Measurements from ENCODE around the gene C1orf141.
"Not testable (repeated sequence)": the region's sequence is repeated elsewhere in the genome, so short reads cannot be mapped to it uniquely, and the experiment has no call there.

Gene C1orf141

DNA sequence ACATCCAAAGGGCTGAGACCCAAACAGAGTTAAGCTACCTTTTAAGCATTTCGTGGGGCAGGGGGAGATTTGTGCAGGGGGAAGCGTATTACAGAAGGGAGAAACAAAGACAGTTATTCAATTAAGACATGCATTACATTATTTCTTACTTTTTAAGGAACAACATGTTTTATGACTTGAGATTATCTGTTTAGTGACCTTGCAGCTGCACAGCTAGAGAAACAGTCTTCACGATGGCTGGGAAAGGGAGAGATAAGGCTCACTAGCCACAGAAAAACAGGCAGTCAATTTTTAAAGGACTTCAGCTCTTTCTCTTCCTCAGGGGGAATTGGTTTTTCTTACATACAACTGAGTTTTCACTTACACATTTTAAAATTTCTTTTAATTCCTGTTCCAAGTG, 7.1 kb upstream of the C1orf141 start:
- not testable (repeated sequence) for DNase-seq

DNA sequence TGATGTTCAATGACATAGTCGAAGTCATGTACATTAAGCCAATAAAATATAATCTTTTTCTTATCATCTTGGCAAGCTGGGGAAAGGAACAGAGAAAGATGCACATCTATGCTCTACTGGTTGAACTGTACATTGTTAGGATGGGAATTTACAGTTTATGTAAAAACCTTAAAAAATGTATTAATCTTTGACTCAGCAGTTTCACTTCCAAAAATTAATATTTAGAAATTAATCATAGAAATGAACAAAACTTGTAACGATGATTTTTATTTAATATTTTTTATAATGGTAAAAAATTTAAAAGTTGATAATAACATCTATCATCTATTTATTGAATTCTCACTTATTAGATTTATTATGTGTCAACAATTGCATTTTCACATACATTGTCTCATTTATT, 5.7 kb upstream of the C1orf141 start:
- no peak for DNase-seq

DNA sequence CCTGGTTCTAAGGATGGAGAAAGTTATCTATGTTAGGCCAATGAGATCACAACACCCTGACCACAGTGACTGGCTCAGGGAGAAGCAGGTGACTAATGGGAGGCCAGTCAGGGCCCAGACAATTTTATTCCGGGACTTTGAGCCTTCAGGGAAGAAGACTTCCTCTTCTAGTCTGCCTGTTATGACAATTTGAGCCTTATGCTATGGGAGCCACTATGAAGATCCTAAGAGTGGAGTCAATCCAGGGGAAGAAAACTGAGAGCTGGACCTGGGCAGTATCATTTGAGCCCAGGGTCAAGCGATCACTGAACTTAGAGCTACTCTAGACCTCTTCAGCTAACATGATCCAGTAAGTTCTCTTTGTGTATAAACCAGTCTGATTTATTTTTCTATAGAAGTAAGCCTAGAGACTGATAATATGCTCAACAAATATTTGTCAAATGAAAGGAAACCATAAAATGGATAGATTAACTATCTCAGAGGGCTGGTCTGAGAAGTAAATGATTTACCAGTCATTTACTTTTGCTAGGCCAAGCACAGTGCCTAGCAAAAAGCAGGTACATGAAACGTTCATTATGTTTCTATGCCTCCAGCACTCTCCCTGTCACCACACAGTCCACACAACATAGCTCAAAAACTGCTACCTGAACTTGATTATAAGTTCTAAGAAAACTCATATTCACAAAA, 4.2 kb upstream of the C1orf141 start:
- no peak for DNase-seq

DNA sequence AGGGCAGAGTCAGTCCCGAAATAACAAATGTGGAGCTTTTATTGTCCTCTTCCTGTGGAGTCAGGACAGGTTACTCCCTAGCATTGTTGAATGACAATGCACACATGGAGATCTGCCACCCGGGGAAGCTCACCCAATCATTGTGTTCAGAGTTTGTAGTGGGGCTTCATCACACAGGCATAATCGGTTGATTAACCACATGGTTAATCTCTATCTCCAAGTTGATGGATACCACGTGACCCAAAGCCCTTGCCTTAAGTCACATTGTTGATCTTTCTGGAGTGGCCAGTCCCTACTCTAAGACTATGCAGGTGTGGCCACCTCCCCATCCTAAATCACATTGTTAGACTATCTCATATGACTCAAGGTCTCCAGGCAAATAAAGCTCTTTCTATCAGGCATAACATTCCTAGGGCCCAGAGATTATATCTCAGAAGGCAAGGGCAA, 2.6 kb upstream of the C1orf141 start:
- no peak for DNase-seq

DNA sequence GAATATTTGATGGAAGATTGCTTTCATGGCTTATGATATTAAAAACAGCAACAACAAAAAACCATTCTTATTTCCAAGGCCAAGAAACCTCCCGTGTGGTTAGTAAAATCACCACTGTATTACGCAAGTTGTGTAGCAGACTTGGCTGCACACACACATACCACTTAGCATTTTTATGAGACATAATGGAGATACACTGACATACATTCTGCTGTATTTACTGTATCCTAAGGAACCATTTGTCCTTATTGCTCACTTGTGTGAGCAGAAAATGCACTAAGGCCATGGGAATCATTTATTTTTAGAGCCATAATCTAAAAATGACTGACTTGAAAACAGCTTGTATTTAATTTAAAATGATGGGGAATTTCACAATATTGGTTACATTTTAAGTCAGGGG, 584 bp upstream of the C1orf141 start:
- DNase-seq = peak; percentile 35

DNA sequence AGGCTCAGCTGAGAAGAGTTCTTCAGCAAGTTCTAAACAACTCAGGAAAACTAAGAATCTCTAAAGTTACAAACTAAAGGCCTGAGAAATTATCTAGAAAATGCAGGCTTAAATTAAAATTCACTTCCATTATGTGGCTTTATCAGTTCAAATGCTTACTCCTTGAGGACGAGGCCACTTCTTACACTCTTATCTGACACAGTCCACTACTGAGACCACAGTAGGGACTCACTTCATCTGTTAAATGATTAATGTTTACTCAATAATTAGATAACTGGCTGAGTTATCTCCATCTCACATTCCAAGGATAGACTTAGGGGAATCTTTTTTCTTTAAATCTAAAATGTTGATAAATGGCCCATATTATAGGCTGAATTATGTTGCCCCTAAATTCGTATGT, 1.6 kb downstream of the C1orf141 start:
- no peak for DNase-seq

DNA sequence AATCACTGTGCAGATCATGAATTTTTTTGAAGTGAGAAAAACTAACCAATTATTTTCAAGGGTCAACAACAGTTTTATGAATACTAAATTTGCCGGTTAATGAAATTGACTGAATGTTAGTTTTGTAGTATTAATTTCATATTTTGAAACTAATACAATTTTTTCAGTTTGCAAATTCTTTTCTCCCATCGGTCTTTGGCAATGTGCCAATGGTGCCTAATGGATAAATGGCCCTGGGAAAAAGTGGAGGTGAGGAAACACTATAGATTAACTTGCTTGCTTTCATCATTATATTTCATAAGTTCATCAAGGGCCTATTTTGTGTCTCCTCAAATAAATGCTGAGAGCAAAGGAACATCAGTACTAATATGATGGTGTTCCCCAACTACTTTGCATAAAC, 4.1 kb downstream of the C1orf141 start:
- no peak for DNase-seq

DNA sequence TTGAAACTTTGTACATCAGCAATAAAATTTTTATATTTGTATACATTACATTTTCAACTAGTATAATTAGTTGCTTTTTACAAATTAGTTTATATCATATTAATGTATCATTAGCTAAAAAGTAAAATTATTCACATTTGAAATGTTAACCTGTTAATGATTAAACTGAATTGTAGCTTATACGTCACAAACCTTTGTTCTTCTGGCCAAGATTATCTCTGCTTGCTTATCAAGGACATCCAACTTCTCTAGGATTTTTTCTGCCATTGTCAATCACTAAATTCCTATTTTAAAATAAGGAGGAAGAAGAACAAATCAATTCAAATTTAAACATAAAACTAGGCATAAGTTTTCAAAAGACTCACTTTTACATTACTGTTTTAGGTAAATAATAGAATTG, 7.8 kb downstream of the C1orf141 start:
- DNase-seq = no peak

DNA sequence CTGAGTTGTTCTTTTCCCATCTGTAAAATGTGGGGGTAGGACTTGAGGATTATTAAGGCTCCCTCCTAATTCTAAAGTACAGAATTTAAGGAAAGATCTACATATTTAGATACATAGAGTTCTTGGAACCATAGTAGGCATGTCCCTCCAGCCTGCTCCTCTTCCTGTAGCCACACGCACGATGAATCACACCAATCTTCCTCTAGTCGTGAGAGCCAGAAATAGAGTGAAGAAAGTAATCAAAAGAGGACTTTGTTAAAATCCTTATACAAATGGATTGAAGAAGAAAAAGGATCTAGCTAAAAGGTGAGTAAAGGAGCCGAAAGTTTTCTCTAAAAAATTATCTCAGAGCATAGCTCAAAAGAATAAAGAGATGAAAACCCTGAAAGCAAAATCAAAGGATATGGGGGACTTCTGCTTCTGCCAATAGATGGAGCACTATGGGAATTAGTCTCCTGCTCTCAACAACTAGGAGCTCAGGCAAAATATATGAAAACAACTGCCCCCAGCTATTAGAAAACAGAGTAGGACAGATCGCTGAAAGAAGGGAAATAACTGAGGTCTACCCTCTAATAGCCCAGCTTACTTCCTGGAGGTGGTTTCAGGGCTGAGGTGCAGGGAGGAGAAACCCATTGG, 8.5 kb downstream of the C1orf141 start:
- DNase-seq = no peak

DNA sequence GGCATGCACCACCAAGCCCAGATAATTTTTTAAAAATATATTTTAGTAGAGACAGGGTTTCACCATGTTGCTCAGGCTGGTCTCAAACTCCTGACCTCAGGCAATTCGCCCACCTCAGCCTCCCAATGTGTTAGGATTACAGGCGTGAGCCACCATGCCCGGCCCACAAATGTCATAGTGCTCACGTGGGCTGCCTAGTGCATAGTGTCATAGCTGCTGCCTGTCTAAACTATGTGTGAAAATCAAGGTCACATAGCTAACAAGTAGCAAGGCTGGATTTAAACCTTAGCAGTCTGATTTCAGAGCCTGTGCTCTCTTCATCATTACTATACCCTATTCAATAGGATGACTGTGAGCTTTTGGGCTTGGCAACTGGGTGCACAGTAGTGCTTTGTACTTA, 10.3 kb downstream of the C1orf141 start:
- DNase-seq = no peak

DNA sequence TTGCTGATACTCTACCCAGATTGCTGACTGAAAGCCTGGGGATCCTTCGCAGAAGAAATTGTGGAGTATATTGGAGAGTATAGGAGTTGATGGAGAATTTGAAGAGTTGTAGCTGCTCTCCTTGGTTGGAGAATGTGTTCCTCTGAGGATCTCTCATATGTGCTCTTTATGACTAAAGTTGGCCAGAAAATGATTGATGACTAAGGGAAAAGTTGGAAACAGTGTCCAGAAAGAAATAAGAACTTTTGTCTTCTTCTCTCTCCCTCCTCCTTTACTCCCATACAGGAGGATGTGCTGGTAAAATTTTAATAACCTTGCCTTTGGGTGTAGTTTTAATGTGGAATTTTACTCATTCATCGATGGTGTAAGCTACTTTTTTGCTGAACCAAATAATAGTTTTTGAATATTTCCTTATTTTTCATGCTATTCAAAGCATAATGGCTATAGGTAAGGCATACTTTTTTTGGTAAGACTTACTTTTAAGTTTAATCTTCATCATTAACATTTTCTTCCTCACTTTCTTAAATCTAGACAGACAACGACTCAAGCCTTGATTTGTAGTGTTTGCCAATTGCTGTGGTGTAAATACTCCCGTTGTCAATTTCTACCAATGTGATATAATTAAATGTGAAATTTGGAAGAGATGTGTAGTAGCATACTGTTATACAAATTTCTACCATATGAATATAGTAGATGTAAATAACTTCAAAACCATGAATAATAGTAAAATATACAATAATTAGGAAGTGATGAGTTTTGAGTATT, 13.7 kb downstream of the C1orf141 start:
- no peak for DNase-seq

DNA sequence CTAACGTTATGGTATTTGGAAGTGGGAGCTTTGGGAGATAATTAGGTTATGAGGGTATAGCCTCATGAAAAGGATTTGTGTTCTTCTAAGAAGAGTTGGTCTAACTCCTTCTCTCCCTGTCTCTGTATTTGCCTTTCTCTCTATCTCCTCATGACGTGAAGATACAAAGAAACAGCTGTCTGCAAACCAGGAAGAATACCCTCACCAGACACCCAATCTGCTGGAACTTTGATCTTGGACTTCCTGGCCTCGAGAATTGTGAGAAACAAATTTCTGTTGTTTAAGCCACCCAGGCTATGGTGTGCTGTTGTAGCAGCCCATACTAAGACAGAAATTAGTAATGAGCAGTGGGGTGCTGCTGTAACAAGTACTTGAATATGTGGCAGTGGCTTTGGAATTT, 16.1 kb downstream of the C1orf141 start:
- DNase-seq = no peak

DNA sequence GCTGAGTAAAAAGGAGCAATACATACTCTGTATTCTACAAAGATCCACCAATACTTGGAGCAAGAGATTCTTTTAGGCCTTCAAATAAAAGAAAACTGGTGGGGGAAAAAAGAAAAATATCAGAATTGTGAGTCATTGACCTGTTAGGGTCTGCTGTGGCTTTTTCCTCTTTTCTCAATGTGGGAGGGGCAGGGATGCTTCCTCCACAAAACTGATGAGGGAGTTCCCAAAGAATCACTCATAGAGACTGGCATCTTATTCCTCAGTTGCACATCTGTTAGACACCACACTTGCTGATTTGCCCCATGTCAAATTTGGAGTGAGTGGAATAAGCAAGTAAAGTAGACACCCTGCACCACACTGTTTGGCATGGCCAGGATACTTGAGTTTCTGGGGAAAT, 16.6 kb downstream of the C1orf141 start:
- DNase-seq = no peak

DNA sequence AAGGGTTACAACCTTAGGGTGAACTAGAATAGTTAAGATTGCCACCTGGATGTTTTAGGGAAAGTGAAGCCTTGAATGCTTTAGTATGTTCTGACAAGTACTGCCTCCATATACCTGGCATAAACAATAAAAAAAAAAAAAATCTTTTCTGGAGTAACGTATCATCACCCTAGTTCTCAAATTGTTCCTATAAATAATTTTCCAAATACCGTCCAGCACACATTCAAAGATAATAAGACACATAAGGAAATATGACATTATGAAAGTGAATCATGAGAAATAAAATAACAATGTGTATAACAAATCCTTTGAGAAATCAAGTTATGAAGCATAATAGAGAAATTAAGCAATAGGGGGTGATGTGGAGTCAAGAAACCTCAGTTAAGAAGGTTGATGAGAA, 20.6 kb downstream of the C1orf141 start:
- DNase-seq = no peak

DNA sequence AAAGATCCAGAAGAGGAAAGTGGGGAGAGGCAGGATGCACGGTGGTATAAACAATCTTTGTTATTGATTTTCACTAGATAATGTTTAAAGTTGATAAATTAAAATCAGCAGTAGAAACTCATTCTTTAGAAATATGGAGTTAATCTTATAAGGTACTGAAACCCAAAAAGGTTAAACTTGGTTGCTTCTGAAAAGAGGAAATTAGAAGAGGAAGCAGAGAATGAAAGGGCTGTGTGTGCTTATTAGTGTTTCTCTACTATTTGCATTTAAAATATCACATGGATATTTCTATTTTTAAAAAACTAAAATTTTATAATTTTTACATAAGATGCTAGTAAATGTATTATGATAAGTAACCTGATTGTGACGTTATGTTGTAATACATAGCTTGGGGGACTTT, 24.4 kb downstream of the C1orf141 start:
- DNase-seq = no peak

DNA sequence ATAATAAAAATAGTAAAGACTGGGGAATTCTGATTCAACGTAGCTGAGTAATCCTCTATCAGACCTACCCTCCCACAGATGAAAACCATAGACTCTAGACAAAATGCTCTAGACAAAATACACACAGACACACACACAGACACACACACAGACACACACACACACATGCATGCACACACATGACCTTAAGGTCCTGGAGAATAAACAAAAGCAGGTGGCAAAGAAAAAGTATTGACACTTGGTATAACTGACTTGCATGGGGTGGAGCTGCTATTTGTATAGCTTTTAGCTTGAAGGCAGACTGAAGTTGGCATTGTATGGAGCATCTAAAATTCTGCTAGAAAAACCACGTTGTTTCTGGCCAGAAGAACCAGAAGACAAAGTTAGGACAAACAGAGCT, 29.3 kb downstream of the C1orf141 start:
- DNase-seq = no peak

DNA sequence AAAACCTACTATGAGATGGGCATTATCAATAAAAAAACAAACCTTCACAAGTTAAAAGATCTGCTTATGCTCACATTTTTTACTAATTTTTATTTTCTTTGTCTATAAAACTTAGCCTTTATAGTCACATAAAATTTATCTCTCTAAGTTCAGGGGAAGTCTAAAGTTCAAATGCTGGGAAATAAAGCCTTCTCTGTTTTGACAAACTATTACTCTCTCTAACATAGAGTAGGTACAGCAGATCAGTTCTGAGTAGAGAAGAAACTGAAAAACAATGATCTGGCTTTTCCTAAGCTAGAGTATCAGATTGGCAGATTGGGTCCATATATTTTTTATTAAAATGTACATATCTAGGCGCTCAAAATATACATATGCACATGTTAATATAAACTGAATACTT, 31.2 kb downstream of the C1orf141 start:
- no peak for DNase-seq

DNA sequence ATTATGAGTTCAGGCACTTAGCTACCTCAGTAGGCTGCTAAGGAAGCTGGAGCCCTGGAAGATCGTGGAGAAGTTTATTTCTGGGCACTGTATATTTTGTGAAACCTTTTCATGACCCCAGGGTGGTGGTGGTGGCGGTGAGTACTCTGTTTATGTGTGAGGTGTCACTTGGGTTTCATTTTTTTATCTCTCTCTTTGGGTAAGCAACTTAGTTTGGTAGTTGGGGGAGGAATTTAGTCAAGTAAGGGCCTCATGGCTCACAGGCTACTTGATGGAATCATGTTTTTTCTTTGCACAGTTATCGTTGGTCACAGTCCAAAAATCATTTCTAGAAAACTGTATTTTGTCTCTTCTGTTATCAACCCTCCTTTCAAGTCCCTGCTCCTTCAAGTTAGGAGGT, 33.9 kb downstream of the C1orf141 start:
- DNase-seq = no peak

DNA sequence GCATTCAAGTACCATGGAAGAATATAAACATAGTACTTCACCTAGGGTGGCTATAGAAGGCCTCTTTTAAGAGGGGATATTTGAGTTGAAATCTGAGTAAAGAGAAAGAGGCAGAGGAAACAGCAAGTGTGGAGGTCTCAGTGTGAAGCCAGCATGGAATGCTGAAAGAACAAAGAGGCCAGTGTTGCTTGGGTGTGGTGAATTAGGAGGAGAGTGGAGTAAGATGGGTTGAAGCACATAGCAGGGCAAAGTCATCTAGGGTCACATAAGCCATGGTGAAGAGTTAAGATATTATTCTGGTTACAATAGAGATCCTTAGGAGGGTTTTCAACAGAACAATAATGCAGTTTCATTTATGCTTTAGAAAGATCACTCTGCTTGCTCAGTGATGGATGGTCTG, 37.5 kb downstream of the C1orf141 start:
- DNase-seq = no peak

DNA sequence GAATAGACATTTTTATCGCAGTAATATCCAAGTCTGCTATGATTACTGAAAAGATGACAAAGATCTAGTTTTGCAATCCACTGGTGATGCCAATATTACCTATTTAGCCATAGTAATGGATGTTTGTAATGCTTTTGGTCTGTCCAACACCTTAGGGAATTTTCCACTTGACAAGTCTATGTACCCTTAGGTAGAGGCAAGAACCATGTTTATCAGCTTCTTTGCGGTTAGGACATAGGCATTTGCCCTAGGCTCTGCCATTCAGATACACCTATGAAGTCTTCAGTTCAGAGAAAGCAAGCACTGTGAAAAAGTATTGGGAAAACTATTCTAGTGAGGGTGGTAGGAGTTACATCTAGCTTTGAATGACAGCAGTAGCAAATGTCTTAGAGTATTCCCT, 40.6 kb downstream of the C1orf141 start:
- no peak for DNase-seq

DNA sequence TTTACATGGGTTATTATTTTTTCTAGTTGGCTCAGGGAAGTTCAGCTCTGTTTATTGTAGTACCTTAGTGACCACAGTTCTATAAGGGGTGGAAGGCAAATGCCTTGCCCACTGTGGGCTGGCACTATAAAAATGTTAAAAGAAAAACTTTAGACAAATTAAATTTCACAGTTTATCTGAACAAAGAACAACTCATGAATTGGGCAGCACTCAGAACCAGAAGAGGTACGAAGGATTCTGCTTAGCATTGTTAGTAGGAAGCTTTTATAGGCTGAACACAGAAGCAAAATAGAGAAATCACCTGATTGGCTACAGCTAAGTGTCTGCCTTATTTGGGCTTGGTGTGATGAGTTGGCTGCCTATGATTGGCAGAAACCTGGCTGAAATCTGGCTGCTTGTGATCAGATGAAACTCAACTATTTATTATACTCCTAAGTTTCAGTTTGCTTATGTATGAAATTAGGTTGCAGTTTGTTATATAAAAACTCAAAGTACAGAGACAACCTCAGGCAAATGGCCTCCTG, 45.0 kb downstream of the C1orf141 start:
- DNase-seq = no peak

DNA sequence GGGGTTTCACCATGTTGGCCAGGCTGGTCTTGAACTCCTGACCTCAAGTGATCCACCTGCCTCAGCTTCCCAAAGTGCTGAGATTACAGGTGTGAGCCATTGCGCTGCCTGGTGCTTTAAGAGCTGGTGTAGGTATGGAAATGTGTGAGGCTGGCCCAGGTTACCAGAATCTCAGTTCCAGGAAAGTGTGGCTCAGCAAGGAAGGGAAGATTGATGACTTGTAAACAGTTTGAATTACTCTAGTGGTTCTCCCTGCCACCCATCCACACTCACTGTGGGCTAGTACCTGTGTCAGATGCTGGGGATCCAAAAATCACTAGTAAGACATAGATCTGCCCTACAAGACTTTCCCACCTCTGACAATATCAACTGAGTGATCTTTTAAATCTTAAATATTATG, 46.3 kb downstream of the C1orf141 start:
- DNase-seq = no peak

DNA sequence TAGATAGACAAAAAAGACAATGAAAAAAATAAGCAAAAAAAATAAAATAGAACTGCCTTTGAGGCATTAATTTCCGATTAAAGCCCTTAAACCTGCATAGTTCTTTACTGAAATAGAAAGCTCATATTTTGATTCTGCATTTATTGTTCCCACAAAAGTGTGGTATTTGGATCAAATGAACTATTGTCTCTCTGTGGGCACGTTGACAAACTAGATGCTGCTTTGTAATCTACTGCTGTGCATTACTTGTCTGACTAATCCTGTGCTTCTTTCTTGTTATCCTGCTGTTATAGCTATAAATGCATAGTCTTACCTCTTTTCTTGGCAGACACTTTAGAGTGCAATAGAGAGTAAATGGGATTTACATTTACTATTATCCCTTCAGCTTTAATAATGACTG, 49.4 kb downstream of the C1orf141 start:
- no peak for DNase-seq

DNA sequence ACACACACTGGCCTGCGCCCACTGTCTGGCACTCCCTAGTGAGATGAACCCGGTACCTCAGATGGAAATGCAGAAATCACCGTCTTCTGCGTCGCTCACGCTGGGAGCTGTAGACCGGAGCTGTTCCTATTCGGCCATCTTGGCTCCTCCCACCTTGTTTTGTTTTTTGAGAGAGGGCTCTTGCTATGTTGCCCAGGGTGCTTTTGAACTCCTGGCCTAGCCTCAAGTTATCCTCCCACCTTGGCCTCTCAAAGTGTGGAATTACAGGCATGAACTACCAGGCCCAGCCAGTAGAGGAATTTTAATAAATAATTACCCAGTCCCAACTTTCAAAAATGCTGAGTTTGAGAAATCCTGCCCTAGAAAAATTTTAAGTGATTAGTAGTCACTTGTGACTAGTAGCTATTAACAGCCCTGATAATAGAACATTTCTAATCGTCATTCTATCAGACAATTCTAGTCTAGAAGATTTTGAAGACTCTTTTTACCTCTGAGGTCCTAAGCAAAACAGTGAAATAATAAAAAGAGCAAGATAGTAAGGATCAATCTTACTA, 49.9 kb downstream of the C1orf141 start:
- DNase-seq = no peak
